Stimulated activated CD4-positive, alpha-beta T cell treated with anti-CD3 and anti-CD28 coated beads, Interleukin-12 subunit alpha, Interleukin-12 subunit beta, amount 100 ng/mL, for 24 hours (primary cell): ENCODE results near the gene NLE1.

ENCODE experiments used
- DNase-seq, 2 experiments: peaks; one replicate each; pipeline ENCODE4 v3.0.0-alpha.2; 2020; ENCODE audit warnings: low read depth in 2 of 2

NLE1 gene

DNA sequence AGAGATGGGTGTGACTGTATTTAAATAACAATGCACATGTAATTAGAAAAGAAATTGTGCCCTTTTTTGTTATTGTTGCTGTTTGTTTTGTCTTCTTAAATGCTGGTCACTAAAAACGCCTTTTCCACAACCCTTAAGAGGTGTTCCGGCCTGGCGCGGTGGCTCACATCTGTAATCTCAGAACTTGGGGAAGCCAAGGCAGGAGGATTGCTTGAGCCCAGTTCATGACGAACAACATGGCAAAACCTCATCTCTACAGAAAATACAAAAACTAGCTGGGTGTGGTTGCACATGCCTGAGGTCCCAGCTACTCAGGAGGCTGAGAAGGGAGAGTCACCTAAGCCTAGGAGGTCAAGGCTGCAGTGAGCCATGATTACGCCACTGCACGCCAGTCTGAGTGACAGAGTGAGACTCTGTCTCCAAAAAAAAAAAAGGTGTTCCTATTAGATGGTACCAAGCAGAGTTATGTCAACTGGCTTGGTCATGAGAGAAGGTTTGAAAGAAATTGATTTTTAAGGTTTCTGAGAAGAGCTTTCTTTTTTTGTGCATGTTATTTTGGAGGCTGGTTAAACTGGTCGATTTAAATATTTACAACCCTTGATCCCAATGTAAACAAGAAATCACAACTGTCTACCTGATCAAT is 55.1 kb downstream of the NLE1 start:
- DNase-seq: no peak

DNA sequence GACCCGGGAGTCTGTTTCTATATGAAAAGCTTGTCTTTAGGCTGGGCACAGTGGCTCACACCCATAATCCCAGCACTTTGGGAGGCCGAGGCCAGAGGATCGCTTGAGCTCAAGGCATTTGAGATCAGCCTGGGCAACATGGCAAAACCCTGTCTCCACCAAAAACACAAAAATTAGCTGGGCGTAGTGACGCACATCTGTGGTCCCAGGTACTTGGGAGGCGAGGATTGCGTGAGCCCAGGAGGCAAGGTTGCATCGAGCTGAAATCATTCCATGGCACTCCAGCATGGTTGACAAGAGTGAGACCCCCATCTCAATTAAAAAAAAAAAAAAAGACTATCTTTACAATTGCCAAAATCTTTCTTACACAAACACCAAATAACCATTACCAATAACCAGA is 55.9 kb downstream of the NLE1 start:
- no peak for DNase-seq

DNA sequence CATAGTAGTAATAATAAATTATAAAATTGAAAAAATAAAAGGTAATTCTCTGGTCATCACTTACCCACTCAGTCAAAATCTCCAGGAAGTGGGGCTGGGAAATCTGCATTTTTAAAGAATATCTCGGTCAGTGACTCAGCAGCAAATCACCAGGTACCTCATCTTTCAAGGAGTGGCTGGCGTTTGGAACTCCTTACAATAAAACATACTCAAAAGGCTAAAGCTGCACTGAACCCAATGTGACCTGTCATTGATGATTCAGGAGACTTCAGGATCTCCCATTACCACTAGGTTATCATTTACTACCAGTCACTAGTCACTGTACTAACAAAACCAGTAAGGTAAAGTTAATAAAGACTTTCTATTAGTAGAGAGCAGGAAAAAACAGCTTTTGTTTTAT is 57.1 kb downstream of the NLE1 start:
- DNase-seq: no peak

DNA sequence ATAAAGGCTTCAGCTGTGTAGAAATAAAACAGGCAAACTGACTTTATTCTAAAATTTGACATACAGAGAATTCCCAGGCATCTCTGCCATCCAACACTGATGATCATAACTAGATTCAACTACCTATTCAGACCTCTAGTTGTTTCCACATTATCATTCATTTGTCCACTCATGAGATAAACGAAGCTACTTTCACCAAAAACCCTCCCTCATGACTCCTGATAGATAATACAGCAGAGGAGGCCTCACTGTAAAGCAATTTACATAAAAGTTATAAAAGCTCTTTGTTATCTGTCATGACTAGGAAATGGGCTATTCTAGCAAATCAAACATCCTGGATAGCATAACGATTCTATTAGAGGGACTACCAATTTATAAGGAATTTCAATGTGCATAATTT is 59.0 kb downstream of the NLE1 start:
- no peak for DNase-seq

DNA sequence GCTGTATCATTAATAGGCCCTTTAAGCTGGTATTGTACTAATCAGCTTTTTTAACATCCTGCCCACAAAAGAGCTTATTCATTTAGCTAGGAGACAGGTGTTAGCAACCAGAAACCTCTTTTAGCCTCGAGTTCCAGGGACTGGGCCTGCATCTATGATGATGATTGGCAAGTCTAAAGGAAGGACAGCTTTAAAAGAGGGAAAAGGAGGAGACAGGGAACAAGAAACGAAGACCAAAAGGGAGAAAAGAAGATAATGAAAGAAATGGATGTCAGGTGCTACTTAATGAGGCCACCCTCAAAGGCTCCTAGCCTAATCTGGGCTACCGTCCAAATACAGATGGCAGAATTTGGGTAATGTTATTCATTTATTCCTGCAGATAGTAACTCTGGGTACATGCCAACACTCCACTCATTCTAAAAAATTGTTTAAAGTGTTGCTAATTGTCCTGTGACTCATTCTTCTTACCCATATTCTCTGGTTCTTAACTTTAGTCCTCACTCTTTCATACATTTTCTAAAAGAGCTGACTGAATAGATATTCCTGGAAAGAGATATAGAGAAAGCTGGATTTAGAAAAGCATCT is 59.9 kb downstream of the NLE1 start:
- no peak for DNase-seq

DNA sequence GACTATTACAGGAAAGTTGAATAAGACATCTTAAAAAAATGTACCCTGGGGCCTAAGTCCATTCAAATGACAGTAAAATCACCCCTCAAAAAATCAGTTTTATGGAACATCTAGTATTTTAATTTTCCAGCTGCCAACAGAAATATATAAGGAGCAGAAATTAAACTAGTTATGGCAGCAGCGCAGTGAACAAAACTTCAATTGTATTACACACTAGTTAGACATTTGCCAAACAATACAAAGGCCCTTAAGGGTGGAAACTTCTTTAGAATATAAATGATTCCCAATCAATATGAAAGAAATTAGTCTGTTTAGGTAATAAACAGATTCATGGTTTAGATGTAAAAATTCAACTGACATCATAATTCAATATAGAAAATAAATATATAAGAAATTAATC is 60.5 kb downstream of the NLE1 start:
- no peak for DNase-seq

DNA sequence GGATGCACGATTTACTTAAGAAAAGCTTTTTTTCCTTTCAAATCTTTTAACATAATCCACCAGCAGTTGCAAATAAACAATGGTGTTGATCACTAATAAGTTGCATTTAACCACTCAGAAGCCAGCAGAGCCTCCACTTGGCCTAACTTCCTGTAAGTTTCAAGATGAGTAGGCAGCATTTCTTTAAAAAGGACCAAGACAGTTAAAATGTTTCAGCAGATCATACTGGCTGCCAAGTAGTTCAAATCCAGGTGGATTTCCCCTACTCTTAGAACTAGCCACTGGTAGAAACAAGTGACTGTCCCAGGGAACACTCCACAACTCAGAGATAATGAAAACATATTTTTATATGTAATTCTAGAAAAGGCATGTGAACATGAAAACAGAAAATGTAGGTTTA is 61.6 kb downstream of the NLE1 start:
- no peak for DNase-seq

DNA sequence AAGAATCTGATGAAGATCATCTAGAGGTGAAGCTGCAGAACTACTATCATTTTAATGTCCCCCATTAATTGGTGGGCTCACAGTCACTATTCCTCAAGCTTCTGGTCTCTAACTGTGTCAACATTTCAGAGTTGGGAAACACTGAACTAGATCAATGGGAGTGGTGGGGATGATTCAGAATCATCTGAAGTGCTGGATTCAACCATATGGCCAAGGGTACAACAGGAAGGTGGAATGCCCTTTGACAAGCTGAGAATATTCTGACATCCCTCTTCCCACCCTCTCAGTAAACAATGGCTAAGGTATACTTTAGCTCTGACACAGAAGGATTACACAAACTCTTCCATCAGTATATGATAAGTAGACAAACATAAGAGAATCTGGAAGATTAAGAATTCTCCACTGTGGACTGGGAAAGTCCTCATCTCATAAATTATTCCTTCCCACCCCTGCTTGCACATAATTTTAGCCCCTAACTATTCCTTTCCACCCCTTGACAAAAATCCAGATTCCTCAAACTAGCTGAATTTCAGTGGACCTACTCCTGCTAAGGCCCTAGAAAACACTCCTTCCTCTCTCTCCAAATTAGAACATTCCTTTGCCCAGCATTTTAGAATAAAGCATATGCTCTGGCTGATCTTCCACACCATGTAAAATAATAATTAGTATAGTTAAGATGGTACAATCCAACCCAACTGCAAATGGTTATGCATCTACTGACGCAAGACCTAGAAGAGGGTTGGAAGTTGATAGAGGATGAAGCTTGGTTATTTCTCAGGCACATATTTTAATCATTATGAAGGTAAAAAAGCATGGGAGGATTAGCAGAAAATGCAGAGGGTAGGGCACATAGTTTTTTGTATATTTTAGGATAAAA is 62.3 kb downstream of the NLE1 start:
- no peak for DNase-seq
